ENCODE data around the gene SLPI.

Gene SLPI

GRCh38 chr20:45291526-45291925 lies 37.2 kb upstream of the SLPI start:
- Histone ChIP-seq H3K4me1 (peaks cover 0 to 15% (median 11%) of the 10 kb centered on the region in 4 donors), H3K27ac (no peak overlapping the region), H3K9me3 (no peaks in the 10 kb centered on the region), H3K36me3 (no peaks in the 10 kb centered on the region), H3K27me3 (peaks cover 0 to 20% of the 10 kb centered on the region in 2 donors), H3K4me3 (no peak overlapping the region)
- DNase-seq = no peak
- TF ChIP-seq, protein P1, sequence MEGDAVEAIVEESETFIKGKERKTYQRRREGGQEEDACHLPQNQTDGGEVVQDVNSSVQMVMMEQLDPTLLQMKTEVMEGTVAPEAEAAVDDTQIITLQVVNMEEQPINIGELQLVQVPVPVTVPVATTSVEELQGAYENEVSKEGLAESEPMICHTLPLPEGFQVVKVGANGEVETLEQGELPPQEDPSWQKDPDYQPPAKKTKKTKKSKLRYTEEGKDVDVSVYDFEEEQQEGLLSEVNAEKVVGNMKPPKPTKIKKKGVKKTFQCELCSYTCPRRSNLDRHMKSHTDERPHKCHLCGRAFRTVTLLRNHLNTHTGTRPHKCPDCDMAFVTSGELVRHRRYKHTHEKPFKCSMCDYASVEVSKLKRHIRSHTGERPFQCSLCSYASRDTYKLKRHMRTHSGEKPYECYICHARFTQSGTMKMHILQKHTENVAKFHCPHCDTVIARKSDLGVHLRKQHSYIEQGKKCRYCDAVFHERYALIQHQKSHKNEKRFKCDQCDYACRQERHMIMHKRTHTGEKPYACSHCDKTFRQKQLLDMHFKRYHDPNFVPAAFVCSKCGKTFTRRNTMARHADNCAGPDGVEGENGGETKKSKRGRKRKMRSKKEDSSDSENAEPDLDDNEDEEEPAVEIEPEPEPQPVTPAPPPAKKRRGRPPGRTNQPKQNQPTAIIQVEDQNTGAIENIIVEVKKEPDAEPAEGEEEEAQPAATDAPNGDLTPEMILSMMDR (IDR thresholded peaks at IDR 0.05) = no peak
- intact Hi-C loops (cut with DNase I; ENCODE audit: low total_unique reads) = loop anchor here (10.0 kb wide), 1 partner anchor 247 kb away; no protein-coding TSS in a partner anchor

- intact Hi-C loops (cut with DNase I; ENCODE audit: low total_unique reads) = loop anchor here (10.0 kb wide), 1 partner anchor 246 kb away; no protein-coding TSS in a partner anchor
- no peaks in the 10 kb centered on the region for H3K9me3 ChIP-seq
- H3K4me3 ChIP-seq = no peak overlapping the region
- peaks cover 0 to 17% of the 10 kb centered on the region in 2 donors for H3K27me3 ChIP-seq
- H3K4me1 ChIP-seq = peaks cover 0 to 15% (median 11%) of the 10 kb centered on the region in 4 donors
- TF ChIP-seq, protein P1 (IDR thresholded peaks at IDR 0.05) = peak; percentile 66 to 67
- DNase-seq = peak; percentile 84 to 85
- H3K27ac ChIP-seq = no peak overlapping the region
- H3K36me3 ChIP-seq = no peaks in the 10 kb centered on the region
Measured at GRCh38 chr20:45290677-45291355, 36.5 kb upstream of the SLPI start.

DNA sequence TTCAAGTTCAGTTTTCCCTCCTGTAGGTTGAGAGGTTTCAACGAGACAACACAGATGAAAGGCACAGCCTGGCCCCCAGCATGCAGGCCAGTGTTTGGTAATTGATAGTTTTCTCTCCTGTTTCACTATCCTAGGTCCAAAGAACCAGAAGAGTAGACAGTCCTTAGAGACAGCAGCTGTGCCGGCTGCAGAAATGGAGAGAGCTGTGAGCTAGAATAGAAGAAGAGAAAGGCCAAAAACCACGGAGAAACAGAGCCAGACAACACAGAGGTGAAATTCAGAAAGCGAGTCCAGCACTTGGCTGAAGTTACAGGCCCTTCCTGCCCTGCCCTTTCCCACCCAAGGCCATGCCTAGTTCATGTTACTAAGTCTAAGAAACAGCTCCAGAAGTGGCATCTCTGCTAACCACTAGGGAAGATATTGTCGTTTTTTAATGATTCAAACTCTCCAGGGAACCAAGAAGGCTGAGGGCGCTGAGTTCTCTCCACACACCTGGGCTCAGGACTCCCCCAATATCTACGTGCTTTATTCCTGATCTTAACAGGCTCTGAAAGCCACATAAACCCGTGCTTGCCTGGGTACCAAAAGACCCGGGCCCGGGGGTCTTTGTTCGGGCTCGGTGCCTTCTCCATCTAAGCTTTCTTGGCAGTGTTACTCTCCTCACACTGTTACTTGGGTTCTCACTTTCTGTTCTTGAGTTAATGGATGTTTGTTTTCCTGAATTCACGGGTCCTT lies 35.7 kb upstream of the SLPI start:
- peaks cover 0 to 15% (median 11%) of the 10 kb centered on the region in 4 donors for H3K4me1 ChIP-seq
- TF ChIP-seq, protein P1 (IDR thresholded peaks at IDR 0.05) = no peak
- H3K9me3 ChIP-seq = no peaks in the 10 kb centered on the region
- intact Hi-C loops (cut with DNase I; ENCODE audit: low total_unique reads) = loop anchor here (10.0 kb wide), 1 partner anchor 245 kb away; no protein-coding TSS in a partner anchor
- H3K27ac ChIP-seq = no peak overlapping the region
- DNase-seq = no peak
- no peaks in the 10 kb centered on the region for H3K36me3 ChIP-seq
- H3K4me3 ChIP-seq = no peak overlapping the region
- peaks cover 0 to 17% of the 10 kb centered on the region in 2 donors for H3K27me3 ChIP-seq

DNA sequence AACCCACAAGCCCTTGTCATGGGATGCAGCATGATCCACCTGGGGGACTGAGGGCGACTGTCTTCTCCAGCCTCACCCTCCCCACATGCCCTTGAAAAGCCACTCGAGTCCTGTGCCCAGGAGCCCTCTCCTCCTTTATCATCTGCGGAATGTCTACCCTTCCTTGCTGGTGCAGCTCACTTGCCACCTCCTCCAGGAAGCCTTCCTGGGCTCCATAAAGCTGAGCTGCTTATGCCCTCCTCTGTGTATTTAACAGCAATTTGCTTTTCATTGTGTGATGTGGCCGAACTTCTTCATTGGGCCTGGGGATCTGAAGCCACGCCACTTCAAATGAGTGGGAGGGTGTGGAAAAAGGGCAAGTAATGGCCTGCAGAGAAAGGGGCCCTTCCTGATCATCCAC lies 34.5 kb upstream of the SLPI start:
- intact Hi-C loops (cut with DNase I; ENCODE audit: low total_unique reads) = no loop called here
- no peak for DNase-seq
- Histone ChIP-seq H3K4me1 (peaks cover 0 to 11% (median 9%) of the 10 kb centered on the region in 4 donors), H3K36me3 (no peaks in the 10 kb centered on the region), H3K4me3 (no peak overlapping the region), H3K27ac (no peak overlapping the region), H3K27me3 (peaks cover 0 to 14% of the 10 kb centered on the region in 2 donors), H3K9me3 (no peaks in the 10 kb centered on the region)
- TF ChIP-seq, protein P1 (IDR thresholded peaks at IDR 0.05) = no peak

DNA sequence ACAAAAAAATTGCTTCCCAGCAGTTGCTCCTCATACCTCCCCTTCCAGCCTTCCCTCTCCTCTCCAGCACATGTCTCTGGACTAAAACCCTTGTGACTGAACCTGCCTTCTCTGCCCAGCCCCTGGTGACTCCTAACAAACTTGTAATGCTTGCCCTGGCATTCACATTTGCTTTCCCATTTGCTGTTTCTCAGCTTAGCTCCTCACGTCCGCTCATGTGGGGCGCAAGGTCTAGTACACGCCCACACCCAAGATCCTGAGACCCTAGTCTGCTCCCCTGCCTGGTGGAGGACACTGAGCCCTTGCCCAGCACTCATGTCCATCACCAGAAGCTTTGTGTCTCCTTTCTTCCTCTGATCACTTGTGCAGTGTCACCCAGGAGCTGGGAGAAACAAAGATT lies 34.0 kb upstream of the SLPI start:
- no peak for DNase-seq
- no peaks in the 10 kb centered on the region for H3K36me3 ChIP-seq
- TF ChIP-seq, protein P1 (IDR thresholded peaks at IDR 0.05) = no peak
- no peaks in the 10 kb centered on the region for H3K9me3 ChIP-seq
- H3K4me3 ChIP-seq = no peak overlapping the region
- no peak overlapping the region for H3K27ac ChIP-seq
- peaks cover 0 to 6% (median 5%) of the 10 kb centered on the region in 4 donors for H3K4me1 ChIP-seq
- H3K27me3 ChIP-seq = peaks cover 0 to 11% of the 10 kb centered on the region in 2 donors
- intact Hi-C loops (cut with DNase I; ENCODE audit: low total_unique reads) = no loop called here

Data from tibial artery (tissue), 4 donors.